ENCODE results near the gene SRGAP3. TPM values are rescaled to one million over a fixed set of nuclear protein-coding genes. Genes with fewer than 3 reads are reported as not detected.

The SRGAP3 gene
- total RNA-seq, 1 donor from 2014 or later, result 1.6 TPM

GRCh38 chr3:8942746-8943488 is 306.5 kb downstream of the SRGAP3 start:
- intact Hi-C loops (cut with micrococcal nuclease), result no loop called here

- intact Hi-C loops (cut with micrococcal nuclease), result no loop called here
These were observed 307.3 kb downstream of the SRGAP3 start for GRCh38 chr3:8942115-8942514.

DNA sequence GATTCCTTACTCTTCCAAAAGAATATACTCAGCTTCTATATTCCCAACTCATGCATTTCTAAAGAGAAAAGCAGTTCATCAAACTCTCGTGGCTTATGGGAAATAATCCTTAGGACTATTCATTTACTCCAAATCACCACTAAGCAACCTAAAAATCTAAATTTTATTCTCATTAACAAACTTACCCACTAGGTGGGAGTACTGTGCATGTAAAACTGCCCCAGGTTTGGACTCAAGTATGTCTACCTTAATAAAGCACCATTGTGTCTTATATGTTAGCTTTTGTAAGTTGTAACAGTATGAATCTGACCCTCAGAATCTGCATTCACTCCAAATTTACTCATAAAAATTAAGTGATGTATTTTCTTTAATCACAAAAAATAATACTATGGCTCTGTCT is 311.4 kb downstream of the SRGAP3 start:
- intact Hi-C loops (cut with micrococcal nuclease), result no loop called here

GRCh38 chr3:8937064-8938020 is 312.1 kb downstream of the SRGAP3 start:
- intact Hi-C loops (cut with micrococcal nuclease), result no loop called here

- intact Hi-C loops (cut with micrococcal nuclease), result no loop called here
These were observed 316.9 kb downstream of the SRGAP3 start for GRCh38 chr3:8932507-8932906.

DNA sequence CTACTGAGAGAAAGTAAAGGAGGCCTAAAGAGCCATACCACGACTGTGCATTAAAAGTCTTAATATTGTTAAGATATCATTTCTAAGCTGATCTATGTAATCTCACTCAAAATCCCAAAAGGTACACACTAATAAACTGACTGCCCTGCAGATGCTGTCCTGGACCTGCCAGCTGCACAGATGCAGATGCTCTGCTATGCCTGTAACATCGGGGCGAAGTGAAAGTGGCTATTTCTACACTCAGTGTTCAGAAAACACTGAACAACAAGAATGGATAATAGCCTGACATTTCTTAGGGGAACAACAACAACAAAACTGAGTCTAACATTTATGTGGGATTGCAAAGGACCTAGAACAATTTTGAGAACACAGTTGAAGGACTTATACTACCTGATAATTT is 318.1 kb downstream of the SRGAP3 start:
- intact Hi-C loops (cut with micrococcal nuclease), result no loop called here

Other genes with a start within 250 kb of the SRGAP3 start
- 40.8 and 49.4 TPM in 2 replicates for gene THUMPD3, start 113.4 kb upstream of the SRGAP3 start, total RNA-seq
- gene SETD5, start 148.0 kb upstream of the SRGAP3 start, total RNA-seq, result 133 and 150 TPM in 2 replicates

Measured in T-helper 1 cell treated with Interleukin-12 subunit alpha and Interleukin-12 subunit beta and Interleukin-4 antibody, amounts not matched to agents 30 ng/mL and 1 ng/mL, for 36 hours (primary cell).